ENCODE data around the gene FAM89A.

GRCh38 chr1:230987448-230987847 is 52.6 kb downstream of the FAM89A start:
- TF ChIP-seq CTCF (IDR thresholded peaks at IDR 0.05) (no peak), EZH2 (IDR thresholded peaks at IDR 0.05; ENCODE audit: borderline replicate concordance, insufficient read depth, low read depth, low read length, poor library complexity, severe bottlenecking) (no peak)

All from B cell (primary cell).